ENCODE measurements around the gene RAB3GAP1.

DNA sequence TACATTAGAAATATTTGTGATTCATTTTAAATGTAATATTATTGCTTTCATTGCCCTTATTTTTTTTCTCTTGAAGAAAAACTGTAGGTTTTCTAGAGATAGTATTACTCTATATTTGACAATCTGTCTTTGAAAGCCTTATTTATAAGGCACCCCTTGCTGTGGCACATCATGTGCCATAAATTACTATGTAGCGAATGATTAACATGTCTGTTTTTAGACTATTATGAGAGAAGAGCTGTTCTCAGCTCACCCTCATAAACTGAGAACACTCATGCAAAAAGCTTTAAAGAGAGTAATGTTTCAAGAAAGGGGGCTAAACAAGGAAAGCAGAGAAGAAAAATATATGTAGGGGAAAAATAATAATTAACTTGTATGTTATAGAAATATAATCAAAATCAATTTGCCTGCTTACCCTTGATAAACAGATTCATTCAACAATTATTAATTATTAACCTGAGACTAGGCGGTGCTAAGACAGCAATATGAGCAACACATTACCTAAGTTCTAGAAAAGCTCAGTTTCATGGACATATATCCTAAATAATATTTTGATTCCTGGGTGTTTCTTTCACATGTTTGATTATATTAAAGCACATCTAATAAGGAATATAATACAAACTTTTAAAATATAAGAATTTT is 69.0 kb downstream of the RAB3GAP1 start:
- TF ChIP-seq, protein P1, sequence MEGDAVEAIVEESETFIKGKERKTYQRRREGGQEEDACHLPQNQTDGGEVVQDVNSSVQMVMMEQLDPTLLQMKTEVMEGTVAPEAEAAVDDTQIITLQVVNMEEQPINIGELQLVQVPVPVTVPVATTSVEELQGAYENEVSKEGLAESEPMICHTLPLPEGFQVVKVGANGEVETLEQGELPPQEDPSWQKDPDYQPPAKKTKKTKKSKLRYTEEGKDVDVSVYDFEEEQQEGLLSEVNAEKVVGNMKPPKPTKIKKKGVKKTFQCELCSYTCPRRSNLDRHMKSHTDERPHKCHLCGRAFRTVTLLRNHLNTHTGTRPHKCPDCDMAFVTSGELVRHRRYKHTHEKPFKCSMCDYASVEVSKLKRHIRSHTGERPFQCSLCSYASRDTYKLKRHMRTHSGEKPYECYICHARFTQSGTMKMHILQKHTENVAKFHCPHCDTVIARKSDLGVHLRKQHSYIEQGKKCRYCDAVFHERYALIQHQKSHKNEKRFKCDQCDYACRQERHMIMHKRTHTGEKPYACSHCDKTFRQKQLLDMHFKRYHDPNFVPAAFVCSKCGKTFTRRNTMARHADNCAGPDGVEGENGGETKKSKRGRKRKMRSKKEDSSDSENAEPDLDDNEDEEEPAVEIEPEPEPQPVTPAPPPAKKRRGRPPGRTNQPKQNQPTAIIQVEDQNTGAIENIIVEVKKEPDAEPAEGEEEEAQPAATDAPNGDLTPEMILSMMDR (conservative IDR thresholded peaks at IDR 0.05), result no peak
- TF ChIP-seq EZH2 (IDR thresholded peaks at IDR 0.05; ENCODE audit: low read depth), result no peak
